Femur (tissue), 1 donor: ENCODE results near the gene KDELR3.
A peak's percentile ranks its signal among the peaks of the same experiment; 100 is the strongest.
"Not testable (repeated sequence)": the region's sequence is repeated elsewhere in the genome, so short reads cannot be mapped to it uniquely, and the experiment has no call there.

Experiments
- DNase-seq: peaks from one replicate; pipeline ENCODE4 v3.0.0-alpha.2; 2017

The KDELR3 gene

GRCh38 chr22:38456841-38457699 is 10.8 kb upstream of the KDELR3 start:
- DNase-seq: no peak

- DNase-seq: no peak
Measured at GRCh38 chr22:38460426-38460840, 7.5 kb upstream of the KDELR3 start.

GRCh38 chr22:38461057-38461413 is 6.9 kb upstream of the KDELR3 start:
- no peak for DNase-seq

GRCh38 chr22:38461414-38462081 is 6.3 kb upstream of the KDELR3 start:
- peak; percentile 88 for DNase-seq

- DNase-seq: peak; percentile 55
Measured at GRCh38 chr22:38462960-38463784, 4.7 kb upstream of the KDELR3 start.

GRCh38 chr22:38464992-38465672 is 2.8 kb upstream of the KDELR3 start:
- DNase-seq: no peak

- no peak for DNase-seq
Measured at GRCh38 chr22:38465673-38466490, 2.0 kb upstream of the KDELR3 start.

GRCh38 chr22:38467438-38467903 is 425 bp upstream of the KDELR3 start:
- DNase-seq: peak; percentile 51

- no peak for DNase-seq
Measured at GRCh38 chr22:38468443-38469305, 778 bp downstream of the KDELR3 start.

- DNase-seq: no peak
Measured at GRCh38 chr22:38469306-38469781, 1.4 kb downstream of the KDELR3 start.

- not testable (repeated sequence) for DNase-seq
Measured at GRCh38 chr22:38470179-38470578, 2.3 kb downstream of the KDELR3 start.

- peak; percentile 15 for DNase-seq
Measured at GRCh38 chr22:38471237-38471636, 3.3 kb downstream of the KDELR3 start.

- DNase-seq: peak; percentile 7
Measured at GRCh38 chr22:38474003-38474607, 6.2 kb downstream of the KDELR3 start.

- DNase-seq: no peak
Measured at GRCh38 chr22:38477585-38477984, 9.7 kb downstream of the KDELR3 start.

- no peak for DNase-seq
Measured at GRCh38 chr22:38479096-38479837, 11.4 kb downstream of the KDELR3 start.

GRCh38 chr22:38481162-38481870 is 13.4 kb downstream of the KDELR3 start:
- DNase-seq: no peak

- no peak for DNase-seq
Measured at GRCh38 chr22:38481871-38482332, 14.0 kb downstream of the KDELR3 start.

GRCh38 chr22:38482662-38483308 is 14.9 kb downstream of the KDELR3 start:
- DNase-seq: no peak
